ENCODE data around the gene MORN1.

GRCh38 chr1:2271841-2272655 is 119.3 kb downstream of the MORN1 start:
- no peak for TF ChIP-seq CTCF (IDR thresholded peaks at IDR 0.05; ENCODE audit: poor library complexity)
- no peak for TF ChIP-seq EZH2 (IDR thresholded peaks at IDR 0.05; ENCODE audit: borderline replicate concordance)

Measured in hepatocyte (in vitro differentiated cells).